B cell (primary cell): ENCODE results near the gene CLDND2. TPM values are rescaled to one million over a fixed set of nuclear protein-coding genes. Genes with fewer than 3 reads are reported as not detected.
A peak's percentile ranks its signal among the peaks of the same experiment; 100 is the strongest.

Source experiments
- ATAC-seq: fragments of 200-7000 bp; cut with Tn5 transposase; one replicate; pipeline ENCODE4 v1.10.0; 2021; ENCODE audit warnings: low read depth, mild to moderate bottlenecking, moderate number of reproducible peaks, moderate library complexity
- CTCF ChIA-PET: fragments of 350-600 bp; sonication (Branson Sonifier 250); formaldehyde crosslinking; loops from one replicate; lab custom pipeline; 2021; ENCODE audit warnings: antibody characterized with exemption, inconsistent platforms; lab: Charles Lee
- POLR2A ChIA-PET: fragments of 350-600 bp; sonication (Branson Sonifier 250); formaldehyde crosslinking; loops from one replicate; lab custom pipeline; 2021; ENCODE audit warnings: antibody characterized with exemption; lab: Charles Lee
- DNase-seq: peaks from one replicate; pipeline ENCODE4 v3.0.0; 2013
- H2AFZ ChIP-seq: 2 replicates; pipeline ENCODE4 v1.6.1; 2012; ENCODE audit warnings: mild to moderate bottlenecking, low read depth, low read length; ENCODE audit not compliant: insufficient read depth, poor library complexity, severe bottlenecking
- H3K27ac ChIP-seq, 2 donors: 1 replicate in 1 of 2; 2 replicates in 1 of 2; pipeline ENCODE4 v1.5.1; 2012 to 2013; ENCODE audit warnings: low read length in 2 of 2, mild to moderate bottlenecking in 2 of 2, moderate library complexity in 1 of 2
- H3K27me3 ChIP-seq, 4 experiments: fragments of 200-600 bp in 1 of 4; sonication (generic) in 1 of 4; replicated peaks in 1 of 4; 1 replicate in 2 of 4; 2 replicates in 2 of 4; pipeline versions ENCODE4 v1.6.1 to v1.7.0; 2013 to 2016; ENCODE audit warnings: low read length in 3 of 4, mild to moderate bottlenecking in 2 of 4, mixed read lengths in 1 of 4, moderate library complexity in 1 of 4; ENCODE audit not compliant: insufficient read depth in 4 of 4, control insufficient read depth in 3 of 4; ENCODE audit errors: control extremely low read depth in 1 of 4
- H3K36me3 ChIP-seq, 2 experiments: replicated peaks in 1 of 2; 1 replicate in 1 of 2; 2 replicates in 1 of 2; pipeline versions ENCODE4 v1.6.1 to v1.7.1; 2013; ENCODE audit warnings: low read length in 1 of 2; ENCODE audit not compliant: insufficient read depth in 2 of 2, control insufficient read depth in 1 of 2; ENCODE audit errors: control extremely low read depth in 1 of 2, extremely low read depth in 1 of 2
- H3K4me1 ChIP-seq, 2 donors: fragments of 200-600 bp in 1 of 2; sonication (generic) in 1 of 2; 1 replicate in 1 of 2; 2 replicates in 1 of 2; pipeline versions ENCODE4 v1.5.1 to v1.6.1; 2013 to 2017; ENCODE audit warnings: low read length in 2 of 2; ENCODE audit not compliant: control insufficient read depth in 2 of 2, insufficient read depth in 2 of 2
- H3K4me2 ChIP-seq: replicated peaks from 2 replicates; pipeline ENCODE3; 2012; ENCODE audit warnings: mild to moderate bottlenecking, low read depth, low read length; ENCODE audit not compliant: poor library complexity, severe bottlenecking
- H3K4me3 ChIP-seq, 5 experiments: fragments of 200-600 bp in 1 of 5; sonication (generic) in 1 of 5; 1 replicate in 3 of 5; 2 replicates in 2 of 5; pipeline versions ENCODE4 v1.5.1 to v1.7.0; 2011 to 2016; ENCODE audit warnings: low read length in 4 of 5, mild to moderate bottlenecking in 4 of 5, low read depth in 2 of 5, control low read depth in 1 of 5, moderate library complexity in 1 of 5; ENCODE audit not compliant: insufficient read depth in 1 of 5; ENCODE audit errors: control extremely low read depth in 1 of 5, extremely low read depth in 1 of 5
- H3K79me2 ChIP-seq: fragments of 200-600 bp; sonication (generic); one replicate; pipeline ENCODE4 v1.6.0; 2016; ENCODE audit warnings: low read length; ENCODE audit not compliant: control insufficient read depth, insufficient read depth
- H3K9ac ChIP-seq: fragments of 200-600 bp; sonication (generic); 2 replicates; pipeline ENCODE4 v1.6.1; 2017; ENCODE audit warnings: mild to moderate bottlenecking, low read length, moderate library complexity
- H3K9me3 ChIP-seq, 3 donors: one replicate each; pipeline versions ENCODE4 v1.6.1 to v1.7.1; 2013; ENCODE audit warnings: low read length in 2 of 3; ENCODE audit not compliant: control insufficient read depth in 2 of 3, insufficient read depth in 1 of 3; ENCODE audit errors: control extremely low read depth in 1 of 3
- H4K20me1 ChIP-seq: 2 replicates; pipeline ENCODE4 v1.6.0; 2012; ENCODE audit warnings: mild to moderate bottlenecking, low read length; ENCODE audit not compliant: insufficient read depth, control insufficient read depth, poor library complexity, severe bottlenecking
- H3K27ac Mint-ChIP-seq: one replicate; pipeline ENCODE4 v1.8.0; 2021; ENCODE audit warnings: mixed read lengths
- H3K27me3 Mint-ChIP-seq: one replicate; pipeline ENCODE4 v1.8.0; 2021; ENCODE audit warnings: mixed read lengths
- H3K4me1 Mint-ChIP-seq: one replicate; pipeline ENCODE4 v1.8.0; 2021; ENCODE audit warnings: mixed read lengths
- H3K4me3 Mint-ChIP-seq: one replicate; pipeline ENCODE4 v1.8.0; 2021; ENCODE audit warnings: mixed read lengths
- H3K9me3 Mint-ChIP-seq: one replicate; pipeline ENCODE4 v1.8.0; 2022; ENCODE audit warnings: mixed read lengths; ENCODE audit not compliant: insufficient read depth
- CTCF ChIP-seq: fragments of 200-600 bp; IDR thresholded peaks from one replicate; pipeline ENCODE4 v1.8.0; 2022; ENCODE audit warnings: antibody characterized with exemption, mild to moderate bottlenecking
- EZH2 ChIP-seq: IDR thresholded peaks from 2 replicates; pipeline ENCODE4 v1.6.1; 2012; ENCODE audit warnings: borderline replicate concordance, low read depth, mild to moderate bottlenecking, moderate library complexity, low read length; ENCODE audit not compliant: insufficient read depth, poor library complexity, severe bottlenecking
- WGBS: methylation state at CpG from one replicate; pipeline ENCODE4 v1.1.5; 2013; ENCODE audit warnings: missing lambda C conversion rate; ENCODE audit not compliant: insufficient coverage; 5-methylcytosine and 5-hydroxymethylcytosine counted together
- intact Hi-C: fragments of 100-400 bp; cut with micrococcal nuclease; formaldehyde crosslinking; loops from one replicate; pipeline ENCODE4 v1.10.0; 2022
- polyA plus RNA-seq: library from polyadenylated mRNA; depleted of rRNA; stranded (reverse); fragments of >200 nt; gene quantifications from 2 replicates; pipeline ENCODE4 v1.2.3, GENCODE V29; 2012
- total RNA-seq, 2 donors: library from RNA; stranded (reverse); fragments of 120-200 nt in 1 of 2; gene quantifications; 1 replicate in 1 of 2; 2 replicates in 1 of 2; pipeline versions ENCODE4 v1.2.3 to v1.2.4, GENCODE V29; 2013 to 2022

Gene CLDND2
- total and polyA plus RNA-seq, 2 donors (not counting 1 experiment from before 2014, with no cell fraction given) = 1.9 TPM; not detected in 1

DNA sequence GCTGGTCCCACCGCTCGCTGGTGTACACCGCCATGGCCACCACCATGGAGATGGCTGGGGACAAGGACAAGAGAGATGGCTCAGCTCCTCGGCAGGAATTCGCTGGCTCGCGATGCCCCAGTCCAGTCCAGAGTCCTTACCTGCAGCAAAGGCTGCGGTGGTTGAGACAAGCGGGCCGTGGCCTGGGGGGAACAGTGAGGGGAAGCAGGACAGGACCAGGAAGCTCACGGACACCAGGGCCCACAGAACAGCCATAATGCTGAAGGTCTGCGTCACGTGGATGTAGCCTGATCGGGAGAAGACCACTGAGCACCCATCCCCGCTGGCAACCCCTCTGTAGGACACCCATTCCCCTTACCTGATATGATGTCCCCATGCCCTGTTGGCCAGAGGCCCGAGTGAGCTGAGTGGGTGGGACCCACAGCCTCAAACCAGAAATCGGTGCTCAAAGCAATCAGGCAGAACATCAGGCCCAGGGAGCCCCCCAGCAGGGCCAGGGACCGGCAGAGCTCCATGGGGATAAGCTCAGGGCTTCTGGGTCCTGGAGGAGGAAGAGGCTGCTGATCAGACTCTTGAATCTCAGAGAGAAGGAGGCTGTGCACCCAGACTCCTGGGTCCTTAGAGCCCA lies 3.3 kb upstream of the CLDND2 start:
- no peaks in the 10 kb centered on the region for H3K79me2 ChIP-seq
- Mint-ChIP-seq H3K4me1 (peaks cover 15% of the 10 kb centered on the region), H3K9me3 (no peaks in the 10 kb centered on the region), H3K4me3 (no peak overlapping the region), H3K27ac (no peak overlapping the region), H3K27me3 (no peaks in the 10 kb centered on the region)
- H4K20me1 ChIP-seq = no peaks in the 10 kb centered on the region
- no peaks in the 10 kb centered on the region for H3K27me3 ChIP-seq
- TF ChIP-seq EZH2 (no peak), CTCF (no peak)
- H2AFZ ChIP-seq = peak overlapping the region; percentile 38
- H3K4me2 ChIP-seq = peak overlapping the region; percentile 19
- ChIA-PET CTCF (interaction anchor here (0.9 to 1.6 kb wide), 2 partner anchors 32 to 46 kb away, joined by 3 read pairs; partner anchors contain the start of gene SIGLEC10), POLR2A (no interaction called here)
- intact Hi-C loops = no loop called here
- no peaks in the 10 kb centered on the region for H3K36me3 ChIP-seq
- ATAC-seq = no peak
- peaks cover 0 to 19% of the 10 kb centered on the region in 2 donors for H3K4me1 ChIP-seq
- no peak overlapping the region for H3K9ac ChIP-seq
- no peak overlapping the region for H3K4me3 ChIP-seq
- WGBS = 82% methylated on average over 18 of the region's 18 CpGs
- H3K27ac ChIP-seq = no peak overlapping the region
- H3K9me3 ChIP-seq = no peaks in the 10 kb centered on the region
- DNase-seq = no peak

DNA sequence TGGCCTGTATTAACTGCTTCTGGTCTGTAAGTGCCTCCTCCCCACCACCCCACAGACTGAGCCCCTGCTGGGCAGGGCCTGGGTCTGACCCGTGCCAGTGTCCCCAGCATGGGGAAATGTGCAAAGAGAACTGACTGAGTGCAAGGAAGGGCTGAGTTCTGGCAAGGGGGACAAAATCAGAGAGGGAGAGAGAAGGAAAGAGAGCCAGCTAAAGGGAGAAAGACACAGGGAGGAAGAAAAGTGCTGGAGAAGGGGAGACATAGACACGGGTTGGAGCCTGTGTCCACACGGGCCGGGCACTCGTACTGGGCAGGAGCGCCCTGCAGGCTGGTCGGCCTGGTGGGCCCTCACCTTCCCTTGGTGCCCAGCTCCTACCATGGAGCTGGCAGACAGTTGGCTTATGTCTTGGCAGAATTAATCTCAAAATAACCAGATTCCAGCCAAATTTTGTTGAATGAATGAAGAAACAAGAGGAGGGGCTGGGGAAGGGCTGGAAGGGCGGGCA lies 2.4 kb upstream of the CLDND2 start:
- no peak overlapping the region for H3K4me3 Mint-ChIP-seq
- H3K27ac Mint-ChIP-seq = no peak overlapping the region
- H3K4me1 Mint-ChIP-seq = peaks cover 15% of the 10 kb centered on the region
- no peak for DNase-seq
- Histone ChIP-seq H3K79me2 (peaks cover 6% of the 10 kb centered on the region), H3K9ac (no peak overlapping the region), H3K4me2 (no peak overlapping the region), H3K36me3 (no peaks in the 10 kb centered on the region), H2AFZ (no peak overlapping the region), H3K27ac (no peak overlapping the region), H3K27me3 (no peaks in the 10 kb centered on the region), H3K4me1 (peaks cover 0 to 25% of the 10 kb centered on the region in 2 donors), H3K4me3 (no peak overlapping the region), H4K20me1 (no peaks in the 10 kb centered on the region), H3K9me3 (no peaks in the 10 kb centered on the region)
- intact Hi-C loops = no loop called here
- ChIA-PET CTCF (interaction anchor here (0.9 kb wide), 1 partner anchor 32 kb away, joined by 3 read pairs; no protein-coding TSS in a partner anchor), POLR2A (no interaction called here)
- TF ChIP-seq CTCF = no peak
- TF ChIP-seq EZH2 = no peak
- no peak for ATAC-seq
- H3K9me3 Mint-ChIP-seq = no peaks in the 10 kb centered on the region
- no peaks in the 10 kb centered on the region for H3K27me3 Mint-ChIP-seq
- 94% methylated on average over 8 of the region's 8 CpGs for WGBS
